OCI-LY7 (cell line): Measurements from ENCODE around the gene DENND10. TPM values are rescaled to one million over a fixed set of nuclear protein-coding genes. Genes with fewer than 3 reads are reported as not detected.

ENCODE experiments used
- BruUV-seq: library from RNA; stranded (reverse); fragments of 400-500 nt; replicated peaks from 2 replicates; lab custom pipeline; 2021; lab: Mats Ljungman, UMichigan
- CTCF ChIA-PET: fragments of 300-600 bp; sonication (Branson Sonifier 250); formaldehyde crosslinking; loops from one replicate; lab custom pipeline; 2022; ENCODE audit warnings: antibody characterized with exemption; ENCODE audit not compliant: unreplicated experiment; lab: Charles Lee
- POLR2A ChIA-PET: fragments of 300-600 bp; sonication (Branson Sonifier 250); formaldehyde crosslinking; loops from one replicate; lab custom pipeline; 2022; ENCODE audit warnings: antibody characterized with exemption; lab: Charles Lee
- DNase-seq: peaks from one replicate; pipeline ENCODE4 v3.0.0-alpha.2; 2015; ENCODE audit warnings: low spot score
- H2AFZ ChIP-seq: fragments of 200-600 bp; sonication (generic), shearing (Covaris generic); 2 replicates; pipeline ENCODE4 v1.6.1; 2014; ENCODE audit warnings: mild to moderate bottlenecking, antibody characterized with exemption, low read length, moderate library complexity
- H3K27ac ChIP-seq: fragments of 200-600 bp; sonication (generic); 2 replicates; pipeline ENCODE4 v1.5.1; 2014; ENCODE audit warnings: mixed run types, low read depth, mild to moderate bottlenecking, moderate library complexity, low read length, inconsistent platforms; ENCODE audit not compliant: poor library complexity, severe bottlenecking
- H3K36me3 ChIP-seq: fragments of 200-600 bp; sonication (generic); 2 replicates; pipeline ENCODE4 v1.6.1; 2014; ENCODE audit warnings: mild to moderate bottlenecking, antibody characterized with exemption, low read length, moderate library complexity, mixed read lengths; ENCODE audit not compliant: insufficient read depth
- H3K4me1 ChIP-seq: fragments of 200-600 bp; sonication (generic); 2 replicates; pipeline ENCODE4 v1.5.1; 2014; ENCODE audit warnings: mild to moderate bottlenecking, low read length; ENCODE audit not compliant: insufficient read depth, poor library complexity, severe bottlenecking
- H3K4me2 ChIP-seq: fragments of 200-600 bp; sonication (generic); 2 replicates; pipeline ENCODE4 v1.6.1; 2014; ENCODE audit warnings: mild to moderate bottlenecking, low read length
- H3K4me3 ChIP-seq: fragments of 200-600 bp; sonication (generic); 2 replicates; pipeline ENCODE4 v1.5.1; 2014; ENCODE audit warnings: mild to moderate bottlenecking, low read depth, low read length; ENCODE audit not compliant: poor library complexity, severe bottlenecking
- H3K79me2 ChIP-seq: fragments of 200-600 bp; sonication (generic); 2 replicates; pipeline ENCODE4 v1.6.1; 2016; ENCODE audit warnings: low read depth, mild to moderate bottlenecking, low read length, moderate library complexity, mixed read lengths; ENCODE audit not compliant: insufficient read depth
- H3K9me2 ChIP-seq: fragments of 200-600 bp; sonication (generic); 2 replicates; pipeline ENCODE4 v1.6.1; 2016; ENCODE audit warnings: mild to moderate bottlenecking, low read length, mixed read lengths; ENCODE audit not compliant: insufficient read depth
- H3K9me3 ChIP-seq: fragments of 200-600 bp; sonication (generic); 2 replicates; pipeline ENCODE4 v1.6.1; 2014; ENCODE audit warnings: mild to moderate bottlenecking, mixed run types, low read length, mixed read lengths
- H4K20me1 ChIP-seq: fragments of 200-600 bp; sonication (generic); 2 replicates; pipeline ENCODE4 v1.6.1; 2014; ENCODE audit warnings: mild to moderate bottlenecking, antibody characterized with exemption, low read length, moderate library complexity, mixed read lengths; ENCODE audit not compliant: insufficient read depth
- CTCF ChIP-seq: fragments of 200-600 bp; sonication (generic); conservative IDR thresholded peaks from 2 replicates; pipeline ENCODE4 v1.5.1; 2014; ENCODE audit warnings: mild to moderate bottlenecking, antibody characterized with exemption, low read length, moderate library complexity, mixed read lengths
- EZH2phosphoT487 ChIP-seq: fragments of 200-600 bp; sonication (generic); IDR thresholded peaks from 2 replicates; pipeline ENCODE4 v1.6.1; 2018; ENCODE audit warnings: low read depth, borderline replicate concordance, mild to moderate bottlenecking, mixed run types, antibody characterized with exemption, low read length, moderate library complexity, mixed read lengths
- intact Hi-C: fragments of 100-400 bp; cut with micrococcal nuclease; formaldehyde crosslinking; loops from one replicate; pipeline ENCODE4 v1.10.0; 2022; ENCODE audit not compliant: unreplicated experiment
- total RNA-seq, 2 experiments: library from RNA; depleted of rRNA in 1 of 2; stranded (reverse); fragments of >200 nt in 1 of 2; shearing (Covaris generic) in 1 of 2; gene quantifications; 2 replicates each; pipeline ENCODE4 v1.2.3, GENCODE V29; 2014 to 2022

The DENND10 gene
- total RNA-seq, 2 experiments from 2014 or later, result 17.8 to 27.1 TPM

GRCh38 chr10:119132521-119133345 is 28.8 kb downstream of the DENND10 start:
- Histone ChIP-seq H3K9me3 (no peaks in the 10 kb centered on the region), H3K4me2 (no peak overlapping the region), H3K79me2 (no peaks in the 10 kb centered on the region), H4K20me1 (no peaks in the 10 kb centered on the region), H3K9me2 (no peaks in the 10 kb centered on the region), H3K36me3 (peaks cover 57% of the 10 kb centered on the region), H3K4me1 (peaks cover 25% of the 10 kb centered on the region), H2AFZ (no peak overlapping the region), H3K27ac (peak overlapping the region; percentile 63), H3K4me3 (no peak overlapping the region)
- ChIA-PET CTCF (interaction anchor here (0.6 kb wide), 1 partner anchor 51 kb away, joined by 3 read pairs; no protein-coding TSS in a partner anchor), POLR2A (interaction anchor here (0.6 to 1.1 kb wide), 4 partner anchors 12 to 100 kb away, joined by 3 to 5 read pairs (median 4); no protein-coding TSS in a partner anchor)
- TF ChIP-seq EZH2phosphoT487 (no peak), CTCF (no peak)
- intact Hi-C loops, result no loop called here
- no peak for DNase-seq
- BruUV-seq, result no TSS peak

- no TSS peak for BruUV-seq
- no peak for DNase-seq
- Histone ChIP-seq H3K4me3 (no peak overlapping the region), H3K27ac (no peak overlapping the region), H3K9me2 (no peaks in the 10 kb centered on the region), H3K4me1 (peaks cover 25% of the 10 kb centered on the region), H3K9me3 (no peaks in the 10 kb centered on the region), H3K36me3 (peaks cover 50% of the 10 kb centered on the region), H3K4me2 (no peak overlapping the region), H2AFZ (no peak overlapping the region), H4K20me1 (no peaks in the 10 kb centered on the region), H3K79me2 (no peaks in the 10 kb centered on the region)
- intact Hi-C loops, result no loop called here
- ChIA-PET CTCF (no interaction called here), POLR2A (no interaction called here)
- TF ChIP-seq CTCF (no peak), EZH2phosphoT487 (no peak)
Observed at GRCh38 chr10:119133949-119134348, 30.0 kb downstream of the DENND10 start.

DNA sequence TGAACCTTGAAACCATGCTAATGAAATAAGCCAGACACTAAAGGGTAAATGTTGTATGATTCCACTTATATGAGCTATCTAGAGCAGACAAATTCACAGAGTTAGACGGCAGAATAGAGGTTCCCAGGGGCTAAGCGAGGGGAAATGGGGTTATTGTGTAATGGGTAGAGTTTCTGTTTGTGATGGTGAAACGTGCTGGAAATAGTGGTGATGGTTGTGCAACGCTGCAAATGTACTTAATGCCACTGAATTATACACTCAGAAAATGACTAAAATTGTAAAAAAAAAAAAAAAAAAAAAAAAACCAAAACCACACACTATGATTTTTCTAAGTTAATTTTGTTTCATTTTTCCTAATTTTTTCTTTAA is 31.6 kb downstream of the DENND10 start:
- Histone ChIP-seq H3K79me2 (no peaks in the 10 kb centered on the region), H3K36me3 (peaks cover 51% of the 10 kb centered on the region), H3K9me2 (no peaks in the 10 kb centered on the region), H3K4me1 (peaks cover 23% of the 10 kb centered on the region), H2AFZ (no peak overlapping the region), H3K4me3 (no peak overlapping the region), H3K9me3 (no peaks in the 10 kb centered on the region), H3K4me2 (no peak overlapping the region), H3K27ac (no peak overlapping the region), H4K20me1 (no peaks in the 10 kb centered on the region)
- POLR2A ChIA-PET, result interaction anchor here (0.5 to 0.8 kb wide), 3 partner anchors 31 to 398 kb away, joined by 3 to 4 read pairs (median 4); no protein-coding TSS in a partner anchor
- CTCF ChIA-PET, result no interaction called here
- DNase-seq, result no peak
- TF ChIP-seq CTCF (no peak), EZH2phosphoT487 (no peak)
- no TSS peak for BruUV-seq
- intact Hi-C loops, result no loop called here
